GM12878 (cell line): ENCODE measurements around the gene GPR78. TPM values are rescaled to one million over a fixed set of nuclear protein-coding genes. Genes with fewer than 3 reads are reported as not detected.

ENCODE experiments used
- ATAC-seq: fragments of 200-7000 bp; cut with Tn5 transposase; 3 replicates; pipeline ENCODE4 v1.9.1; 2020; ENCODE audit warnings: mild to moderate bottlenecking, moderate library complexity
- BruUV-seq: library from RNA; stranded (reverse); fragments of 400-500 nt; replicated peaks from 2 replicates; lab custom pipeline; 2021; lab: Mats Ljungman, UMichigan
- CTCF ChIA-PET: fragments of 300-600 bp; sonication (Branson Sonifier 250); formaldehyde crosslinking; extraction: SDS; loops from one replicate; lab custom pipeline; 2021; ENCODE audit warnings: inconsistent platforms; lab: Yijun Ruan, JAX
- POLR2A ChIA-PET: fragments of 350-600 bp; formaldehyde crosslinking; extraction: SDS; loops from one replicate; lab custom pipeline; 2021; ENCODE audit warnings: inconsistent platforms; lab: Charles Lee
- RAD21 ChIA-PET: fragments of 300-600 bp; sonication (Branson Sonifier 250); formaldehyde crosslinking; loops from one replicate; lab custom pipeline; 2023; ENCODE audit warnings: antibody characterized with exemption; ENCODE audit not compliant: unreplicated experiment; lab: Charles Lee
- SMC1A ChIA-PET: fragments of 300-600 bp; sonication (Branson Sonifier 250); formaldehyde crosslinking; loops from one replicate; lab custom pipeline; 2023; ENCODE audit not compliant: unreplicated experiment, uncharacterized antibody; lab: Charles Lee
- DNase-seq: peaks from one replicate; pipeline ENCODE4 v3.0.0-alpha.2; 2011; ENCODE audit warnings: low read depth, low spot score
- FAIRE-seq: peaks from 3 replicates; lab custom pipeline; 2011; peaks lifted over from hg19 to GRCh38; lab: Jason Lieb, UNC
- H2AFZ ChIP-seq: 2 replicates; pipeline ENCODE4 v1.6.0; 2011; ENCODE audit warnings: low read depth, low read length, control low read depth; ENCODE audit not compliant: control insufficient read depth
- H3K27ac ChIP-seq: 2 replicates; pipeline ENCODE4 v1.5.1; 2011; ENCODE audit warnings: control low read depth; ENCODE audit not compliant: control insufficient read depth, insufficient read depth
- H3K27me3 ChIP-seq, 2 experiments: replicated peaks in 1 of 2; 2 replicates each; pipeline versions ENCODE4 v1.6.0 to v1.6.1; 2011; ENCODE audit warnings: low read length in 1 of 2; ENCODE audit not compliant: control insufficient read depth in 2 of 2, insufficient read depth in 2 of 2
- H3K36me3 ChIP-seq, 2 experiments: 2 replicates each; pipeline ENCODE4 v1.5.1; 2011; ENCODE audit warnings: low read length in 1 of 2; ENCODE audit not compliant: control insufficient read depth in 2 of 2, insufficient read depth in 2 of 2
- H3K4me1 ChIP-seq: 2 replicates; pipeline ENCODE4 v1.6.1; 2011; ENCODE audit warnings: mild to moderate bottlenecking, low read length, moderate library complexity, mixed read lengths; ENCODE audit not compliant: control insufficient read depth, insufficient read depth
- H3K4me2 ChIP-seq: 2 replicates; pipeline ENCODE4 v1.6.0; 2011; ENCODE audit warnings: control low read depth; ENCODE audit not compliant: control insufficient read depth, insufficient read depth
- H3K4me3 ChIP-seq: fragments of 200-600 bp; sonication (generic); 2 replicates; pipeline ENCODE4 v1.5.1; 2016
- H3K79me2 ChIP-seq: 2 replicates; pipeline ENCODE4 v1.6.0; 2011; ENCODE audit warnings: low read length; ENCODE audit not compliant: control insufficient read depth, insufficient read depth
- H3K9ac ChIP-seq: 2 replicates; pipeline ENCODE4 v1.8.0; 2011; ENCODE audit warnings: low read length, control low read depth, mixed read lengths; ENCODE audit not compliant: control insufficient read depth, insufficient read depth
- H3K9me3 ChIP-seq: replicated peaks from 3 replicates; pipeline ENCODE4 v1.5.1; 2011; ENCODE audit warnings: mild to moderate bottlenecking, low read length; ENCODE audit not compliant: control insufficient read depth, insufficient read depth
- H4K20me1 ChIP-seq: 2 replicates; pipeline ENCODE4 v1.6.0; 2011; ENCODE audit not compliant: control insufficient read depth, insufficient read depth
- FOXK2 ChIP-seq: fragments of 450-650 bp; IDR thresholded peaks from 2 replicates; pipeline ENCODE4 v1.6.1; 2017; ENCODE audit warnings: mild to moderate bottlenecking, moderate library complexity
- HDAC2 ChIP-seq: fragments of 200-600 bp; sonication (generic); IDR thresholded peaks from 2 replicates; pipeline ENCODE4 v1.6.1; 2017
- NR2F1 ChIP-seq: fragments of 450-650 bp; conservative IDR thresholded peaks from 2 replicates; pipeline ENCODE4 v1.6.1; 2017; ENCODE audit warnings: mild to moderate bottlenecking
- SMAD5 ChIP-seq: IDR thresholded peaks from 2 replicates; pipeline ENCODE4 v1.6.1; 2016; ENCODE audit warnings: antibody characterized with exemption, low read depth
- ZBED1 ChIP-seq: IDR thresholded peaks from 2 replicates; pipeline ENCODE4 v1.6.1; 2016; ENCODE audit warnings: borderline replicate concordance
- WGBS: methylation state at CpG from one replicate; pipeline ENCODE4 v1.1.6; 2016; ENCODE audit warnings: low lambda C conversion rate; ENCODE audit not compliant: insufficient replicate concordance, insufficient coverage; ENCODE audit errors: missing lambda C conversion rate; 5-methylcytosine and 5-hydroxymethylcytosine counted together
- in situ Hi-C: fragments of 300-500 bp; cut with MboI; formaldehyde crosslinking; loops from 9 replicates; pipeline ENCODE4 v1.14.3; 2018; ENCODE audit warnings: mixed read lengths
- intact Hi-C: fragments of 100-400 bp; cut with micrococcal nuclease; formaldehyde crosslinking; loops from one replicate; pipeline ENCODE4 v1.14.2; 2022; ENCODE audit not compliant: unreplicated experiment
- polyA plus RNA-seq, 11 experiments: library from polyadenylated mRNA; depleted of rRNA in 4 of 11; unstranded in 6 of 11; stranded (reverse) in 5 of 11; fragments of >200 nt; fragmentation: Nextera tagmentation in 4 of 11; fragmentation: Illumina TruSeq in 1 of 11; extraction: Ambion mirVana in 4 of 11; extraction: Trizol in 1 of 11; gene quantifications; 1 replicate in 1 of 11; 2 replicates in 10 of 11; pipeline versions ENCODE4 v1.2.1 to v1.2.3, GENCODE V29; 2011 to 2016; ENCODE audit warnings: inconsistent platforms in 2 of 11, missing spikeins in 2 of 11, low read depth in 1 of 11
- total RNA-seq, 4 experiments: library from RNA; depleted of rRNA in 3 of 4; stranded (reverse); fragments of >200 nt in 3 of 4; fragmentation: Illumina TruSeq in 1 of 4; extraction: Trizol in 1 of 4; gene quantifications; 2 replicates each; pipeline versions ENCODE4 v1.2.1 to v1.2.3, GENCODE V29; 2013 to 2021
- TF ChIP-seq, protein P1 (sequence below): fragments of 450-650 bp; formaldehyde crosslinking; IDR thresholded peaks from 2 replicates; pipeline ENCODE4 v1.5.0; 2022; ENCODE audit warnings: mild to moderate bottlenecking, missing genetic modification characterization

Gene GPR78
- total and polyA plus RNA-seq, 10 of the 15 experiments (the other 5 are each of a cell fraction or from before 2014, with no cell fraction given), result 0.03 TPM; not detected in 9

DNA sequence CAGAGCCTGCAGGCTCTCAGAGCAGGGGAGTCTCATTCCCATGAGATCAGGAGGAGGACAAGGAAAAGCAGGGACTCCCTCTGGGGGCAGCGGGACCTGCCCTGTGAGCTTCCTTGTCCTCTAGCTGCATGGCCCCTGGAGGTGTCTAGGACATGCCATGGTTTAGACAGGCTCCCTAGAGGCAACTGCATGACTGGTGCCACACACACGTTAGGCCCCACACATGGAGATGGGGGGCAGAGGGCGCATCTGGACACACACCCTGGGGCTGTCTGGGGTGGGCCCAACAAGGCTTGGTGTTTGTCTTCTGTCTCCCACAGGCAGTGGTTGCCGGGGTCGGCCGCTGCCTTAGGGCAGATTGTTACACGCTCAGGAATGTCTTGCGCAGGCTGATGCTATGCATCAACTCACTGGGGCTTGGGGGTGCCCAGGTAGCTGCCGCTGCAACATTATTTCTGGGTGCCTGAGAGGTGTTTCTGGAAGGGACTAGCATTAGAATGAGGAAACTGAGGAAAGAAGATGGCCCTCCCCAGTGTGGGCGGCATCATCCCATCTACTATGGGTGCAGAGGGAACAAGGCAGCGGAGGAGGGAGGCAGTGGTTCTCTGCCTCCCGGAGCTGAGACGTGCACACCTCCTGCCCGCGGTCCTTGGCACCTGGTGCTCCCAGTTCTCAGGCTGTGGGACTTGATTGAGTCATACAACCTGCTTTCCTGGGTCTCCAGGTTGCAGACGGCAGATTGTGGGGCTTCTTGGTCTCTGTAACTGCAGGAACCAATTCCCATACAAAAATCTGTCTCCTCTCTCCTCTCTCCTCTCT is 32.1 kb upstream of the GPR78 start:
- Histone ChIP-seq H3K79me2 (no peaks in the 10 kb centered on the region), H3K27ac (no peak overlapping the region), H3K4me3 (no peak overlapping the region), H2AFZ (no peak overlapping the region), H3K4me1 (no peaks in the 10 kb centered on the region), H3K9ac (no peak overlapping the region), H4K20me1 (no peaks in the 10 kb centered on the region), H3K27me3 (no peaks in the 10 kb centered on the region; a peak in 1 of 4 replicates), H3K4me2 (no peak overlapping the region), H3K36me3 (no peaks in the 10 kb centered on the region), H3K9me3 (no peaks in the 10 kb centered on the region)
- CTCF ChIA-PET, result no interaction called here
- RAD21 ChIA-PET, result no interaction called here
- POLR2A ChIA-PET, result no interaction called here
- WGBS, result 54% methylated on average over 16 of the region's 16 CpGs
- SMC1A ChIA-PET, result no interaction called here
- TF ChIP-seq FOXK2 (no peak), HDAC2 (no peak), ZBED1 (no peak), NR2F1 (no peak), SMAD5 (no peak)
- TF ChIP-seq, protein P1, sequence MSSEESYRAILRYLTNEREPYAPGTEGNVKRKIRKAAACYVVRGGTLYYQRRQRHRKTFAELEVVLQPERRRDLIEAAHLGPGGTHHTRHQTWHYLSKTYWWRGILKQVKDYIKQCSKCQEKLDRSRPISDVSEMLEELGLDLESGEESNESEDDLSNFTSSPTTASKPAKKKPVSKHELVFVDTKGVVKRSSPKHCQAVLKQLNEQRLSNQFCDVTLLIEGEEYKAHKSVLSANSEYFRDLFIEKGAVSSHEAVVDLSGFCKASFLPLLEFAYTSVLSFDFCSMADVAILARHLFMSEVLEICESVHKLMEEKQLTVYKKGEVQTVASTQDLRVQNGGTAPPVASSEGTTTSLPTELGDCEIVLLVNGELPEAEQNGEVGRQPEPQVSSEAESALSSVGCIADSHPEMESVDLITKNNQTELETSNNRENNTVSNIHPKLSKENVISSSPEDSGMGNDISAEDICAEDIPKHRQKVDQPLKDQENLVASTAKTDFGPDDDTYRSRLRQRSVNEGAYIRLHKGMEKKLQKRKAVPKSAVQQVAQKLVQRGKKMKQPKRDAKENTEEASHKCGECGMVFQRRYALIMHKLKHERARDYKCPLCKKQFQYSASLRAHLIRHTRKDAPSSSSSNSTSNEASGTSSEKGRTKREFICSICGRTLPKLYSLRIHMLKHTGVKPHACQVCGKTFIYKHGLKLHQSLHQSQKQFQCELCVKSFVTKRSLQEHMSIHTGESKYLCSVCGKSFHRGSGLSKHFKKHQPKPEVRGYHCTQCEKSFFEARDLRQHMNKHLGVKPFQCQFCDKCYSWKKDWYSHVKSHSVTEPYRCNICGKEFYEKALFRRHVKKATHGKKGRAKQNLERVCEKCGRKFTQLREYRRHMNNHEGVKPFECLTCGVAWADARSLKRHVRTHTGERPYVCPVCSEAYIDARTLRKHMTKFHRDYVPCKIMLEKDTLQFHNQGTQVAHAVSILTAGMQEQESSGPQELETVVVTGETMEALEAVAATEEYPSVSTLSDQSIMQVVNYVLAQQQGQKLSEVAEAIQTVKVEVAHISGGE (CRISPR knock-in tag), result no peak
- intact Hi-C loops, result loop anchor here (1.0 kb wide), 1 partner anchor 80 kb away; no protein-coding TSS in a partner anchor
- FAIRE-seq (no peak), ATAC-seq (no peak), DNase-seq (no peak)
- no TSS peak for BruUV-seq
- in situ Hi-C loops, result no loop called here
